Measurements from ENCODE around the gene PDGFRA.

The PDGFRA gene

GRCh38 chr4:54255881-54256280 lies 26.8 kb downstream of the PDGFRA start:
- no peak for DNase-seq (ENCODE audit: low read depth in 2 of 3, low spot score in 2 of 3)

GRCh38 chr4:54256491-54257486 lies 27.7 kb downstream of the PDGFRA start:
- DNase-seq (ENCODE audit: low read depth in 2 of 3, low spot score in 2 of 3), result no peak

DNA sequence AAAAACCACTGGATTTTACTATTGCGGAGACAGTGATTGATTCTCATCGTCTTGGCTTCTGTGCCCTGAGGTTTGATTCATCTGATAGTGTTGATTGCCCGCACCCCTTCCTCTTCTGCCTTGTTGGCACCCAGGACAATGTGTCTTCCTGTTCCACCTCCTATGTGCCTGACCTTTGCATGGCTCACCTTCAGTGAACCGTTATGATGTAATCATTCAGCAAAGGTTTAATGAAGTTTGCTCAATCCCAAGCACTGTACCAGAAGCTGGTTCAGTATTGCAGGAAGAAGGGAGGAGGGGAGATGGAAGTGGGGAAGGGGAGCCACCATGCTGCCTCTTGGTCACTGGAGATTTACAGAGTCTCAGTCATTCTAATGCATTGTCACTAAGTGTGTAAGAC lies 36.3 kb downstream of the PDGFRA start:
- no peak for DNase-seq (ENCODE audit: low read depth in 2 of 3, low spot score in 2 of 3)

DNA sequence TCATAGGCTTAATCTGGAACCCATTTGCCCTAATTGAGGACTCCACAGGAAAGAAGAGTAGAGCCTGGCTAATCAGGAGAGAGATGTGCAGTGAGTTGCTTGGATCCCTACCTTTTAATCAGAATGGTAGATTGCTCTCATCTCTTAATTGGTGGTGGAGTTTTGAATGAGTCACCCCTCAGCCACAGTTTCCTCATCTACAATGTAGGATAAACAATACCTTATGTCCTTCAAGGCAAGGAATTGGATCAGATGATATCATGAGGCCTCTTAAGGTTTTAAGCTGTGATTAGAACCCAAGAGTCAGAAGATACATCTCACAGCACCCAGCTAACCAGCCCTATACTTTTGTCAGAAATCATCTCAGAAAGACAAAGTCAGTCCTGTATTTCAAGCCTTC lies 39.1 kb downstream of the PDGFRA start:
- DNase-seq (ENCODE audit: low read depth in 2 of 3, low spot score in 2 of 3), result no peak

DNA sequence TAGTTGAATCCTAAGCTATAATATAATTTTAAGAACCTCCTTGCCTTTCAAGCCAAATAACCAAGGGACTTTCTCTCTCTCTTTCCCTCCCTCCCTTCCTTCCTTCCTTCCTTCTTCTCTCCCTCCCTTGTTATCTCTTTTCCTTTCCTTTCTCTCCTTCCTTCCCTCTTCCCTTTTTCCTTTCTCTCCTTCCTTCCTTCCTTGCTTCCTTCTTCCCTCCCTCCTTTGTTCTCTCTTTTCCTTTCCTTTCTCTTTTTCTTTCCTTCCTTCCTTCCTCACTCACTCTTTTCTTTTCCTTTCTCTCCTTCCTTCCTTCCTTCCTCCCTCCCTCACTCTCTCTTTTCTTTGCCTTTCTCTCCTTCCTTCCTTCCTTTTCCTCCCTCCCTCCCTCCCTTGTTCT lies 42.4 kb downstream of the PDGFRA start:
- DNase-seq (ENCODE audit: low read depth in 2 of 3, low spot score in 2 of 3), result no peak

GRCh38 chr4:54272051-54272450 lies 43.0 kb downstream of the PDGFRA start:
- no peak for DNase-seq (ENCODE audit: low read depth in 2 of 3, low spot score in 2 of 3)

GRCh38 chr4:54274264-54274663 lies 45.2 kb downstream of the PDGFRA start:
- no peak for DNase-seq (ENCODE audit: low read depth in 2 of 3, low spot score in 2 of 3)

DNA sequence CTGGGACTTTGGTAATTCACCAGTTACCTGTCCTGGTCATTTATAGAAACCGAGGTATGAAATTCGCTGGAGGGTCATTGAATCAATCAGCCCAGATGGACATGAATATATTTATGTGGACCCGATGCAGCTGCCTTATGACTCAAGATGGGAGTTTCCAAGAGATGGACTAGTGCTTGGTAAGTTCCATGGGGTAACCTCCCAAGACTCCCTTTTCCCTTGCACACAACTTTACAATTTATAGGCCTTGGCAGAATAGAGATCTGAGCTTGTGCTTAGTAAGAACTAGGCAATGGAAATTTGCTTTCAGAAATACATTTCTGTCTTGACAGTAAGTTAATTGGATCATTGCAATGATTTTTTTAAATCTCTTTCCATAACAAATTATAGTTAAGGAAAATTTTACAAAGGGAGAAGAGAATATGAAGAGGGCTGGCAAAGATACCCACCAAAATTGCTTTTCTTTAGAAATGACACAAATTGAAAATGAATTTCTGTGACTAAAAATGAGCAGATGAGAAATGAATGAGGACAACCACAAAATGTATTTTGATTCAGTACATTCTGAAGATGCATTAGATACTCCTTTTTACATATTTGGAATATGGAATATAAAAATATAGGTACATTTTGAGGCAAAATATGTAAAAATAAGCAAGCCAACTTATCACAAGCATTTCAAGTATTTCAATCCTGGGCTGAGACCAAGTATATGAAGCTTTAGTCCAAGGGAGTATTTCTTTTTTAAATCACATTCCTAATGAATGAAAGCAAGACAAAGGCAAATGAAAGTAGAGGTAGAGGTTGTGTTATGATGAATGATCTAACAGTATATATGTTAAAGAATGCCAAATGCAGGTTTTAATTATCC lies 45.9 kb downstream of the PDGFRA start:
- no peak for DNase-seq (ENCODE audit: low read depth in 2 of 3, low spot score in 2 of 3)

DNA sequence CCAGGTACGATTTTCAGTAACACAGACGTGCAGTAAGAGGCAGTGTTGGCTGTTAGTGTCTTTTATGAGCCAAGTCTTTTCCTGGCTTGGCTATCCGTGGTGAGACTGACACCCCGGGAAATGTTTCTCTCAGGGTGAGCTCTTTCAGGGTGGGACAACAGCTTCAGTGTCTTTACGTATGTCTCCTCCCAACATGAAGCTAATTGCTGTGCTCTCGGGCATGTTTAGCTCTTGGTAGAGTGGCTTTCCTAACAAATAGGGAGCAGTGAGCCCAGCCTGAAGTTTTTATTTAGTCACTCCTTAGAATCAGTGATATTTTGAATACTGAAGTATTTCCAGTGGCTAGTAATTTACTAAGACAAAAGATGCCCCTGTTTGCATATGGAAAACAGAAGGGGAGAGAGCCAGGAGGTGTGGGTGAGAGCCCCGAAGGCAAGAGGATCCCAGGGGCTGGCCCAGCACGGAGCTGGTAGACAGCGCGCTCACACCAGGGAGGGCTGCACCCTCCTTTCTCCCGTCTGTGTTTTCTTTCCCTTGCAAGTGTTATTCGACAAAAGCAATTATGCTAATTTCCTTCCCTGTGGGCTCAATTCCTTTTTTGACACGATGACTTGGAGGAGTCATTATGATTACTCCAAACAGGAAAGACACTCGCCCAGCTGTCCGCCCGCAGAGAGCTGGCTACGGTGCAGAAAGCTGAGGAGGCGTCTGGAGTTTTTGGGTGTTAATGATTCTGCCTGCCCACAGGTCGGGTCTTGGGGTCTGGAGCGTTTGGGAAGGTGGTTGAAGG lies 47.7 kb downstream of the PDGFRA start:
- DNase-seq (ENCODE audit: low read depth in 2 of 3, low spot score in 2 of 3), result no peak

DNA sequence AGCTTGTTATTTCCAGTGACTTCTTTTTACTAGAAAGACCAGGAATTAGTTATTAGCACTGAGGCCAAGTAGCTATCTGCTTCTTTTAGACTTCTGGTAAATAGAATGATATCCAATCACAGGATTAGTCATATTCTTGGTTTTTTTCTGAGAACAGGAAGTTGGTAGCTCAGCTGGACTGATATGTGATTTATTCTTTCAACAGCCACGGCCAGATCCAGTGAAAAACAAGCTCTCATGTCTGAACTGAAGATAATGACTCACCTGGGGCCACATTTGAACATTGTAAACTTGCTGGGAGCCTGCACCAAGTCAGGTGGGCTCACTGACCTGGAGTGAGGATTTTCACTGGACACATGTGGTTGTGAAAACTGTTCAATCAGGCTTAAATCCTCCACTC lies 48.6 kb downstream of the PDGFRA start:
- no peak for DNase-seq (ENCODE audit: low read depth in 2 of 3, low spot score in 2 of 3)

DNA sequence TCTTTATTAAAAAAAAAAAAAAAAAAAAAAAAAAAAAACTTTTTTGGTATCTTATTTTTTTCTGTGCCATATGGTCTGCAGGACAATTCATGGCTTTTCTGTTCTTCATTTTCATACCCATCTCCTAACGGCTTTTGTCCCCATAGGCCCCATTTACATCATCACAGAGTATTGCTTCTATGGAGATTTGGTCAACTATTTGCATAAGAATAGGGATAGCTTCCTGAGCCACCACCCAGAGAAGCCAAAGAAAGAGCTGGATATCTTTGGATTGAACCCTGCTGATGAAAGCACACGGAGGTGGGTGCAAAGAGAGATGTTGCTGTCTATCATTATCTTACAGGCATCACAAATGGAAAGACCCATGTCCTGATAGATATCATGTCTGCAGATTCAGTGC lies 49.1 kb downstream of the PDGFRA start:
- no peak for DNase-seq (ENCODE audit: low read depth in 2 of 3, low spot score in 2 of 3)

- DNase-seq (ENCODE audit: low read depth in 2 of 3, low spot score in 2 of 3), result no peak
Measured at GRCh38 chr4:54281054-54281766, 52.1 kb downstream of the PDGFRA start.

DNA sequence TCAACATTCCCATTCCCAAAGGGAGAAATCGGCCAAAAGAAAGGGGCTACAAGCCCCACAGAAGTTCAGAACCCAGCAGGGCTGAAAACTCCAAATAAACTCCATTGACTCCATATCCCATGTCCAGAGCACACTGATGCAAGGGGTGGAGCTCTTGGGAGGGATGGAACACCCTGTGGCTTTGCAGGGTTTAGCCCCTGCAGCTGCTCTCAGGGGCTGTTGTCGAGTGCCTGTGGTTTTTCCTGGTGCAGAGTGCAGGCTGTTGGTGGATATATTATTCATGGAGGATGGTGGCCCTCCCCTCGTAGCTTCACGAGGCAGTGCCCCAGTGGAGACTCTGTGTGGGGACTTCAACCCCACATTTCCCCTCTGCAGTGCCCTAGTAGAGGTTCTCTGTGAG lies 53.7 kb downstream of the PDGFRA start:
- DNase-seq (ENCODE audit: low read depth in 2 of 3, low spot score in 2 of 3), result no peak

GRCh38 chr4:54289316-54289715 lies 60.2 kb downstream of the PDGFRA start:
- DNase-seq (ENCODE audit: low read depth in 2 of 3, low spot score in 2 of 3), result no peak

DNA sequence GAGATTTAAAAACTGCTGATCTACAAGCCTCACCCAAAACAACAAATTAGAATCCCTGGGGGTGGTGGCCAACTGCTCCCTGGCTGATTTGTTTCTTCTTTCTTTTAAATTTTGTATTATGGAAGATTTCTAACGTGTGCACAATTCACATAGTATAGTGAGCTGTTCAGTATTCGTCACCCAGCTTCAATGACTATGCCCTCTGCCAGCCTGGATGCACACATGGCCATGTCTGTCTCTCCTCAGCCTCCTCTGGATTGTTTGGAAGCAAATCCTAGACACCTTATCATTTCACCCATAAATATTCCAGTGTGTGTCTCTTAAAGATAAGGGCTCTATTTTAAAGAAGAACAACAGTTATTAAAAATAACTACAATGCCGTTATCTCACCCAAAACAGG lies 61.9 kb downstream of the PDGFRA start:
- no peak for DNase-seq (ENCODE audit: low read depth in 2 of 3, low spot score in 2 of 3)

DNA sequence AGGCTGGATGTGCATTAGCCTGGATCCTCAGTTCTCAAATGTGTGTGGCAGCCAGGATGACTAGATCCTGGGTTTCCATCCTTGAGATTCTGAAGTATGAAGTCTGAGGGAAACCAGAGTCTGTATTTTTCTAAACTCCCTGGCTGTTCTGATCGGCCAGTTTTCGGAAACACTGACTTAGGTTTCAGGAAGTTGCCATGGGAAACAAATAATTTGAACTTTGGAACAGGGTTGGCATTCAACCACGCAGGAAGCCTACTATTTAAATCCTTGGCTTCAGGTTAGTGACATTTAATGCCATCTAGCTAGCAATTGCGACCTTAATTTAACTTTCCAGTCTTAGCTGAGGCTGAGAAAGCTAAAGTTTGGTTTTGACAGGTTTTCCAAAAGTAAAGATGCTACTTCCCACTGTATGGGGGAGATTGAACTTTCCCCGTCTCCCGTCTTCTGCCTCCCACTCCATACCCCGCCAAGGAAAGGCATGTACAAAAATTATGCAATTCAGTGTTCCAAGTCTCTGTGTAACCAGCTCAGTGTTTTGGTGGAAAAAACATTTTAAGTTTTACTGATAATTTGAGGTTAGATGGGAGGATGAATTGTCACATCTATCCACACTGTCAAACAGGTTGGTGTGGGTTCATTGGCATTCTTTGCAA lies 67.6 kb downstream of the PDGFRA start:
- DNase-seq (ENCODE audit: low read depth in 2 of 3, low spot score in 2 of 3), result no peak

GRCh38 chr4:54308110-54308509 lies 79.0 kb downstream of the PDGFRA start:
- no peak for DNase-seq (ENCODE audit: low read depth in 2 of 3, low spot score in 2 of 3)

DNA sequence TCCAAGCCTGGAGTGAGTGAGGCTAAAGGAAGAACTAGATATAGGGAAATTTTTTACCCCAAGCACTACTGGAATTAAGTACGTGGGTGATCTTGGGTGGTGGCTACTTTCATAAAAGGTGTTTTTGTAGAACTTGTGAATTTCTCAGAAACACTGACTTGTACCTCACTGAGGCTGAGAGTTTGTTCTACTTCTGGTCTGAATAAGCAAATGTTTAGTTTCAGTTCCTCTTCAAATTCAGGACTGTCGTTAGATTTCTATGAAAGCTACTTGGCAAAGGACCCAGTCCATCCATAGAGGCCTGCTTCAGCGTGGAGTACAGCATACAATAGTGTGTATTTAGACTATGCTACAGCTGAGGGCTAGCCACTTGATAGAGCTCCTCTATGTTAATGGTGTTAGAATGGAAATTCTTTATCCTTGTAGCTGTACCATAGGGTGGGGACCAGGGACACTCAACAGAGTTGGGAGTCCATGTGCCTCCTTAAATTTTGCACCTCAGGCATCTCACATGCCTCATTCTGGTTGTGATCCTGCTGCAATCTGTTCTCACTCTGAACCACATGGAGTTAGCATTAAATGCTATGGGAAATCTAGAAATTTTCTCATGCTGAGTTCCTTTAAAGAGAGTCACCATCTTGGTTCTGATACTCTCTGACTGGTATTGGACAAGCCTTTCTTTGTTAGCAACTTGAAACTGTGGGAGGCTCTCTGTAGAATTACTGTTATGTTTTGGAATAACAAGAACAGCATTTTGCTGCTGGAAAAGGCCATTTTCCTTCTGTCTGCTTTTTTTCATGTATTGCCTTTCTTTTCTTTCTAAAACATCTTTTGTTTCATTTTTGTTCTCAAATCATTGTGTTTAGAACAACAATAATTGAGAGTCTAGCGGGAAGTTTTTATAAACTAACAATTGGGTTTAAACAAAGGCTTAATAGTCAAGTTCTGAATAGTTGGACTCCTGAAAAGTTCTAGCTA lies 86.8 kb downstream of the PDGFRA start:
- DNase-seq (ENCODE audit: low read depth in 2 of 3, low spot score in 2 of 3), result no peak

DNA sequence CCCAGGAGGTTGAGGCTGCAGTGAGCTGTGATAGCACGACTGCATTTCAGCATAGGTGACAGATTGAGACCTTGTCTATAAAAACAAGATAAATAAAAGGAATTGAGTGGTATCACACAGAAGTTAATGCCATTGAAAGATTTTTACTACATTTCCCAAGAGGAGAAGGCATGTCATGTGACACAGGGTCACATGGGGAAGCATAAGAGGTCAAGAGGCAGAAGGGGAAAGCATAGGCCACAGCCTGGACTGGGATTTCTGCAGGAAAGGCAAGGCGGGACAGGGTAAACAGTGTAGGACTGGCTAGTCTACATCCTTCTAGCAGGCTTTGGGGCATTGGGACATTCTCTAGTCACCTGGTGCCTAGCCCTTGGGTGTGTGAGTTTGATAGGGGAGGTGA lies 88.6 kb downstream of the PDGFRA start:
- no peak for DNase-seq (ENCODE audit: low read depth in 2 of 3, low spot score in 2 of 3)
